Endometrial microvascular endothelial cells (primary cell): ENCODE measurements around the gene SMIM41. TPM values are rescaled to one million over a fixed set of nuclear protein-coding genes. Genes with fewer than 3 reads are reported as not detected.
"Not testable (repeated sequence)": the region's sequence is repeated elsewhere in the genome, so short reads cannot be mapped to it uniquely, and the experiment has no call there.

ENCODE experiments used
- in situ Hi-C: cut with HindIII; loops from 2 replicates; pipeline ENCODE4 v1.10.0; 2017; ENCODE audit warnings: low sequenced_read_pairs, low pct_unique_long_range_greater_than_20kb; ENCODE audit errors: inconsistent ontology term
- total RNA-seq: library from RNA; depleted of rRNA; stranded (reverse); fragments of >200 nt; gene quantifications from one replicate; pipeline ENCODE4 v1.2.3, GENCODE V29; 2015; ENCODE audit errors: inconsistent ontology term

SMIM41 gene
- total RNA-seq, 1 donor from 2014 or later: not detected

DNA sequence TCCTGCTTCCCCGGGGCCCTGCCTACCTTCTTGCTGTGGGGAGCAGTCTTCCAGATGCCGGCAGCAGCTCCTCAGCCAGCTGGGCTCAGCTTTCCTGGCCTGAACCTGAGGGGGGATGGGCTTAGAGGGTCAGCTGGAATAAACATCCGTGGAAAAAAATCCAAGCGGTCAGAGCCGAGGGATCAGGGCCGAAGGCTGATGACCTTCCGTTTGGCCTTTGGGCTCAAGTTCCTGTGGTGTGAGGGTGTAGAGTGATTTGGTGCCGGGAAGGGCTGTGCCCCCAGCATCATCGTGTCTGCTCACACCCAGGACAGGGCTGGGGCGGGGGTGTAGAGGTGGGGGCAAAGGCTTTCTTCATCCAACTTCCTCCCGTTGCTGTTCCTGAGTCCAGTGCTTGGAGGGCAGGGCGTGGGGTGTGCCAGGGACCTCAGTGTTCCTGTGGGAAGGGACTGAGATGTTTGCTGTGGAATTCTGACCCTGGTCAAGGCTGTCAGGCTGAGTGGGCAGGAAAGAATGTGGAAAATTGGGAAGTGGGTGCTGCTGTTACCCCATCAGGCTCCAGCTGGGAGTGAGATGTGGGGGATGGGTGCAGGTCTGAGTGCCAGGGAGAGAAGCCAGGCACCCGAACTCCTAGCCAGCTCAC is 2.6 kb downstream of the SMIM41 start:
- in situ Hi-C loops: no loop called here

DNA sequence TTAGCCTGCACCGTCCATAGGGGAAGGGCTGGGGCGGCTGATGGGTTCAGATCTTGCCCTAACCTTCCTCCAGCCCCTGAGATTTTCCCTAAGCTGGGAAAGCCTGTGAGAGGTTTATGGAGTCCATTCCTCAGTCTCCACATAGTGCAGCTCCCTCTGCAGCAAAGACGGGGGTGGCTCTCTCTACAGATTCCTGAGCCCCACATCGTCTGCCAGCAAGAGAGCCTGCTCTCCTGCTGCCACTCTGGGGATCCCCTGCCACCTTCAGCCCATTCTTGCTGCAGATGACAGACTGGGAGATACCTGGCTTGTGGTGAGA is 3.1 kb downstream of the SMIM41 start:
- in situ Hi-C loops: no loop called here

DNA sequence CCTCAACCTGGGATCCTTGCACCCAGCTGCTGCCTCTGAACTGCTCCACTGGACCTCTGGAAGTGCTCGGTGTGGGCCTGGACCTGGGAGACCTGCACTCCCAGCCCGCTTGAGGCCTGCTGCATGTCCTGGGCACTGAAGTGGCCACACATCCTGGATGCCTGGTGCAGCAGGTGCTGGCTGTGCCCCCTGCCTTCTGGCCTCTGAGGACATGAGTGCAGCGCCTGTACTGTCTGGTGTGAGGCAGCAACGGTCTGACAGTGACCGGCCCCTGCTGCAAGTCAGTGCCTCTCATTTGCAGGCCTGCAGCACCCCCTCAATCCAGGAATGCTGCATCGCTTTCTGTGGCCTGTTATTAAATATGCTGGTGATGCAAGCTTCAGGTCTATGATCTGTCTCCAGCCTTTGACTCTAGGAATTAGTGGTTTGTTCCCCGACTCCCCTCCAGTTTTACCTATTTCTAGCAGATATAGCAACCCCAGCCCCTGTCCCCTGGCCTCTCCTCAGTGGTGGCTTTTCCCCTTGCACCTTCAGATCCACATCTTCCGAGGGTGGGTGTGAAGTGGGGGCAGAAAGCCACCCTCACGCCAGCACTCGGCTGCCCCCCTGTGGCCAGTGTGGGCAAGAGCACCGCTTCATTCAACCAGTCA is 3.6 kb downstream of the SMIM41 start:
- in situ Hi-C loops: no loop called here

DNA sequence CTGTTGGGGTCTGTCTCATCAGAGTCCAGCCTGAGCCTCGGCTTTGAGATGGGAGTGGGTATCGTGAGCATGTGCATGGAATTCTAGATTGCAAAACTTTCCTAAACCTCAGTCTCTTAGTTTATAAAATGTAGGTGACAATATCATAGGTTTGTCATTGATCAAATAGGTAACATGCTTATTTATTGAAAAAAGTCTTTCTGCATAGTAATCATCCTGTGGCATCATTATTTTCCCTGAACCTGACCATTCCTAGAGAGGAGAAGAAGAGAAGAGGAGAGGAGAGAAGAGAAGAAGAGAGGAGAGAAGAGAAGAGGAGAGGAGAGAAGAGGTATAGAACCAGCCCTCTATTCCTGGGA is 4.1 kb downstream of the SMIM41 start:
- in situ Hi-C loops: no loop called here

DNA sequence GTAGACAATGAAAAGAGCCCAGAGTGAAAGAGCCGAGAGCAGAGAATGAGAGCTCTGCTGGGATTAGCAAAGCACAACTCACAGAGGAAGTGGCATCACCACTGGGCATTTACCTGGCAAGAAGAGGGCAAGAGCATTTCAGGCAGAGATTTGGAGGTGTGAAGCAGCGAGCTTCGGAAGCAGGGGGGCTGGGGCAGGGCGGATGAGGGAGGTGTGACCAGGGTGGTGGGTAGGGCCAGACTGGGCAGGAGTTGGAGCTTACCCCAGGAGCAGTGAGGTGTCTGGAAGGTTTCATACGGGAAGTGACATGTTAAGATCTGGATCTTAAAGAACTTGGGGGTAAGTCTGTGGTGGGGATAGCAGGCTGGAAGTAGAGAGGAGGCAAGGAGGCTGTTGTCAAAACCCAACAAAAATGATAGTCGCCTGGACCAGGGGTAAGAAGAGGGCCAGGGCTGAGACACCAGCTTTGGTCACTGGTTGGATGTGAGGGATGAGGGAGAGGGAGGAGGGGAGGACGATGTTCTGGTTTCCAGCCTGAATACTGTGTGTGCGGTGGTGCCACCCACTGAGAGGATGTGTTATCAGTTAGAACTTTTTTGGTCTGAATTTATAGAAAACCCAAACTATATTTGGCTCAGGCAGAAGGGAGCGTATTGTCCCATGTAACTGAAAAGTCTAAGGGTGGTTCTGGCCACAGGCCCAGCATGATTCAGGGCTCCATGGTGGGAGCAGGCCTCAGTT is 5.2 kb downstream of the SMIM41 start:
- in situ Hi-C loops: no loop called here

DNA sequence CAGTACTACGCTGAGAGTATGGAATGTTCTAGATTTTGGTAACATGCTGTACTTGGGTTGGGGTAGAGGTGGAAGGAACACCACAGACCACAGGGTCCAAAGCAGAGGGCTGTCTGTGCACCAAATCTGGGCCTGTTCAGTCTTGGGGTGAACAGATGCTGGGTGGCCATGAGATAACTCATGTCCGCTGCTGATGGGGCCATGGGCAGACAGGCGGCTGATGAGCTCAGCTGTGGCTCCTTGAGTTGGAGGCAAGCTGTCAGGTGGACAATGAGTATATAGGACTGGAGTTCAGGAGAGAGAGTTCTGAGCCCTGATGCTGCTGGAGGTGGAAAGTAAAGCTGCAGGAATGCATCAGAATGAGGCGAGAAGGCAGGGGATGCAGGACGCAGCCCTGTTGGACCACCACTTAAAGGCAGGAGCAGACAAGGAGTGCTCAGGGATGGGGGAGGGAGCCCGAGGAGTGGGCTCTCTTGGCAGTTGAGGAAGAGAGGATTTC is 6.2 kb downstream of the SMIM41 start:
- in situ Hi-C loops: no loop called here

DNA sequence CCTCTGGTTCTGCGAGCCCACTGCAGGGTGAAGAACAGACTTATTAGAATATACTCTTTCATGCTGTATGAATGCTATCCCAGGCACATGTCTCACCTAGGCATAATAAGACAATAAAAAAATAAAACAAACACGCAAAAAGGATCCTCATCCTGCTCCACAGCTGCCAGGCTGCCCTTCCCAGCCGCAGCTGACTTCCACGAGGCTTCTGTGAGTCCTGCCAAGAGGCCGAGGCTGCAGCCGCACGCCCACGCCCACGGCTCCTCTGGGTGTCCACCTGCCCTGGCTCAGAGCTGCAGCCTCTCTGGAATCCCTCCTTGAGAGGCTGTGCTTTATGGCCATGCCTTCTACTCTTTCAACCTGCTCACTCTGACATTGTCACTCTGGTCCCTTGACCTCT is 6.9 kb downstream of the SMIM41 start:
- in situ Hi-C loops: no loop called here

DNA sequence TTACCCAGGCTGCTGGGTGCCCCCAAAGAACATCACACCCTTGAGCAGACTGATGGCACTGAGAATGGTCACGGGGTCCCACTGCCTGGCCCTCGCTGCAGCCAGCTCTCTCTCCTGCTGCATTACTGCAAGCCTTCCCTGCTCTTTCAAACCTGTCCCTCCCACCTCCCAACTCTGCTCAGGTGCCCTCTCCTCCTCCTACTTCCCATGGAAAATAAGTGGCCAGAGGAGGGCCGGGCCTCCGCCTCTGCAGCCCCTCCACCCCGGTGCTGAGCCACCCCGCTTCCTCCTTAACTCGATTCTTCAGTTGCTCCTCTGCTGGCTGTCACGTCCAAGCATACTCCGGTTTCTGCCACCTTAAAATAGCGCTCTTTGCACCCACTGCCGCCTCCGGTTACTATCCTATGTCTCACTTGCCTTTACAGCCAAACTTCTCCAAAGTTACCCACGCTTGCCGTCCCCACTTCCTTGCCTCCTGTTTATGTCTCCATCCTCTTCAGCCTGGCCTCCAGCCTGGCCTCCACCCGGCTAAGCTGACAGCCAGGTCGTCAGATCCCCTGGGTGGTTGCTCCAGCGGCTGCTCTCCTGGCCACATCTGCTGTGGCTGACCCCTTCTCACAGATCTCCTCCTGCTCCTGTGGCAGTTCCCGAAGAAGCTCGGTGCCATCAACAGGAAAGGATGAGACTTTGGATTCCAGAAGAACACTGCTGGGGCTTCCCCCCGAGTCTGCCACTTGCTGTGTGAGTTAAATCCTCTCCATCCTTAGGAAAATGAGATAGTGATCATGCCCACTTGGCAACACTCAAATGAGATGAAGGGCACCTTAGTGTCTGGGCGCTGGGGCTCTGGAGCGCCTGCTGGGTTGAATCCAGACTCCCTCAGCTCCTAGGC is 7.7 kb downstream of the SMIM41 start:
- in situ Hi-C loops: no loop called here

DNA sequence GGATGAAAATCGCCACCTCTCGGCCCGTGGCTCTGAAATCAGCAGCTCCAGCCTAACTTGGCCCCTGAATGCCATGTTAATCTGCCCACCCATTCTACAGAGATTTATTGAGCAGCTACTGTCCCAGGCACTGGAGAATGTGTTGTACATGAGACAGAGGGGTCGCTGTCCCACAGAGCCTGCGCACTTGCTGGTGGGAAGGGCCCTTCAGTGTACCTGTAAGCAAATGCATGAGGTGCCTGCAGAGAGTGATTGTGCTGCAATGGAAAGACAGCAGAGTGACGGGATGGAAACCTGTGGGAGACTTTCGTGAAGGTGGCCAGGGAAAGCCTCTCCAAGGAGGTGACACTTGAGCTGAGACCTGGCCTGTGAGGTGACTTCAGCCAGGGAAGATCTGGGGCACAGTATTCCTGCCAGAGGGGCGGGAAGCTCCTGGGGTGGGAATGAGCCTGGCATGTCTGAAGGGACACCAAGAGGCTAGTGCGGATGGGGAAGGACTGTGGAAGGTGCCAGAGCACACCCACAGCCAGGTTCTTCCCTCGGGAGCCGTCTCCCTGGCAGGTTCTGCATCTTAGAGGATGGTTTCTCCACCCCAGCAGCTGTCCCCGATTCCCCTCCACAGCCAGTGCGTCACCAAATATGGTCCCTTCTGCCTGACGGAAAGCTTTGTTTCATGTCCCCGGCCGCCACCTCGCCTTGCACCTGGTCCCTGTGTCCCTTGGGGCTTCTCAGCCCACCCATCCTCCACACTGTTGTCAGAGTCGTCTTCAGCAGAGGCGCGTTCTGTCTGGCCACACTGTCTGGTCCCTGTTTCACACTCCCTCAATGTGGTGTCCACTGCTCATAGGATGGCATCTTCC is 8.7 kb downstream of the SMIM41 start:
- in situ Hi-C loops: no loop called here

DNA sequence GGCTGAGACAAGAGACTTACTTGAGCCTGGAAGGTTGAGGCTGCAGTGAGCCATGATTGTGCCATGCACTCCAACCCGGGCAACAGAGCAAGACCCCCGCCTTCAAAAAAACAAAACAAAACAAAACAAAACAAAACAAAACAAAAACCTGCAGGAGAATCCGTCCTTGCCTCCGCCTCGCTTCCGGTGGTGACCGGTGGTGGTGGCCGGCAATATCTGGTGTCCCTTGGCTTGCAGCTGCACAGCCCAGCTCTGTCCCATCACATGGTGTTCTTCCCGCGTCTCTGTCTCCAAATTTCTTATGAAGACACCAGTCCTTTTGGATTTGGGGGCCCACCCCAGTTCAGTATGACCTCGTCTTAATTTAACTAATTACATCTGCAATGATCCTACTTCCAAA is 10.0 kb downstream of the SMIM41 start:
- in situ Hi-C loops: no loop called here

DNA sequence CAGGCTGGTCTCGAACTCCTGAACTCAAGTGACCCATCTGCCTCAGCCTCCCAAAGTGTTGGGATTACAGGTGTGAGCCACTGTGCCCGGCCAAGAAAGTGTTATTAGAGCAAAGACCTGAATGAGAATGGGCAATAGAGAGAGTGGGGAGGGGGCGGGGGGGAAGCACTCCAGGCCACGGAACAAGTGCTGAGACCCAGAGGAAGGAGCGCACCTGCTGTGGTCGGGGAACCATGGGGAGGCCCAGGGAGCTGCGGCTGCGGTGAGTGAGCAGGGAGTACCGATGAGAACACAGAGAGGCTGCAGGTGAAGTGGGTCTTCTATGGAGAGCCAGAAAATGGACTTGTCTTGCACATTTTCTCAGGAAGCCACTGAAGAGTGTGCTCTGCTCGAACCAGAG is 10.8 kb downstream of the SMIM41 start:
- in situ Hi-C loops: no loop called here

DNA sequence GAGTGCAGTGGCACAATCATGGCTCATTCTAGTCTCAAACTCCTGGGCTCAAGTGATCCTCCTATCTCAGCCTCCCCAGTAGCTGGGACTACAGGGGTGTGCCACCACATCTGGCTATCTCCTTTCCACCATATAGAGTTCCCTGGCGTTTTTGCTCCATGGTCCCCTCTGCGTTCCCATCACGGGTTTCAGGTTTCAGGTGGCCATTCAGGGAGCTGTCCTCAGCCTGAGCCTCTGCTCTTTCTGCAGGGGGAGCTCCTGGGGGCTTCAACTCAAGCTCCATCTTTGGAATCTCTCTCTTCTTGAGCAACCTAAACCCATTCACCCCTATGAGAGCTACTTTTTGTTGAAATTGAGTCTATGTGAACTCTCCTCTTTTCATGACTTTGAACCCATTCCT is 11.6 kb downstream of the SMIM41 start:
- in situ Hi-C loops: no loop called here

DNA sequence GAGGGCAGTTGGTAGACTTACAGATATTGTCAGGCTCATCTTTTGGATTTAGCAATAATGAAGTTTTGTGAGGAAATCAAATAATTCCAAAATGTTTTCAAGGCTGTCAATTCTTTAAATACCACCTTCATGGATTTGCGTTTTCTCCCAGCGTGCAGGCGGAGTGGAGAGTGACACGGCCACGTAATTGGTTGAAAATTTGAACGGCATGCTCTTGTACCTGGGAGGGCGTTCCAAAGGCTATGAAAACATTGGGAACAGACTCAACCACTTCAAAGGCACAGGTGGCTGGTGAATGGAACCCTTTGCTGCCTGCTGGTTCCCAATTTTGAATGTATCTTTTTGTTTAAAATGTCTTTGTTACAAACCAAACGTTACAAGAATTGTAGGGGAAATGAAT is 12.4 kb downstream of the SMIM41 start:
- in situ Hi-C loops: no loop called here

DNA sequence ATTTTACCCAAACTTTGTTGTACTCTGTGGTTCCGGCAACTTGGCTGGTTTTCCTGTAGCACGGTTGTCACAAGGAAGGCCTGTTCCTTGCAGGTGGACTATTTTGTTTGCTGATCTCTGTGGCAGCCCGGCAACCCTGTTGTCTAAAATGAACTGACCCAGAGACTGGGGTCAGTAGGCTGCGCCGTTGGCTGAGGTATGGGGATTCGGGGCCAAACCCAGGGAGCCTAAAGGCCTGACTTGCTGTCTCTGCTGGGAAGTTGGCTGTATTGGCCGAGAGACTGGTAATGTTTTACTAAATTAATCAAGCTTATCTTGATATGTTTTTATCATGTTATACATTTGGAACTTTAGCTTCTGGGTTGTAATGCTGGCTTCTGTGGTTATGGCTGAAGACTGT is 13.8 kb downstream of the SMIM41 start:
- in situ Hi-C loops: no loop called here

DNA sequence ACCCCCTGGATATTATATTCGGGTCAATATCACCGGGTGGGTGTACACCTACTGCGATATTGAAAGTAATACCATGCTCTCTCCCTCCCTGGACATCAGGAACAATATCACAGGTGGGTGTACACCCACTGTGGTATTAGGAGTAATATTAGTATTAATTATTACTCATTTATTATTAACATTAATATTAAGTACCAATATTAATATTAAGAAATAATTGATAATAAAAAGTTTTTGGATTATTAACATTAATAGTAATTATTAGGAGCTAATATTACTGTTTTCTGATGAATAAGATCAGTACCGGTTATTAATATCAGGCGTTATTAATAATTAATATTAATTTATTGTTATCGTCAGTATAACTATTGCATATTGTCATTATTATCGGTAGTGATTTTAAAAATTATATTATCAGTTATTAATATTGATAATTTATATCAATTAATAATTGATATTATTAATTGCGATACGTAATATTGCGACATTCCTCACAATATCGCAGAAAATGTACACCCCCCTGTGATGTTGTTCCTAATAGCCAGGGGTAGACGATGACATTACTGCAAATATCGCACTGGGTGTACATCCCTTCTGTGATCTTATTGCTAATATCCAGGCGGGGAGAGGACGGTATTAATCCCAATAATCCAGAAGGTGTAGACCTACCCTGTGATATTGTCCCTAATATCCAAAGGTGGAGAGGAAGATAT is 17.0 kb downstream of the SMIM41 start:
- in situ Hi-C loops: no loop called here

DNA sequence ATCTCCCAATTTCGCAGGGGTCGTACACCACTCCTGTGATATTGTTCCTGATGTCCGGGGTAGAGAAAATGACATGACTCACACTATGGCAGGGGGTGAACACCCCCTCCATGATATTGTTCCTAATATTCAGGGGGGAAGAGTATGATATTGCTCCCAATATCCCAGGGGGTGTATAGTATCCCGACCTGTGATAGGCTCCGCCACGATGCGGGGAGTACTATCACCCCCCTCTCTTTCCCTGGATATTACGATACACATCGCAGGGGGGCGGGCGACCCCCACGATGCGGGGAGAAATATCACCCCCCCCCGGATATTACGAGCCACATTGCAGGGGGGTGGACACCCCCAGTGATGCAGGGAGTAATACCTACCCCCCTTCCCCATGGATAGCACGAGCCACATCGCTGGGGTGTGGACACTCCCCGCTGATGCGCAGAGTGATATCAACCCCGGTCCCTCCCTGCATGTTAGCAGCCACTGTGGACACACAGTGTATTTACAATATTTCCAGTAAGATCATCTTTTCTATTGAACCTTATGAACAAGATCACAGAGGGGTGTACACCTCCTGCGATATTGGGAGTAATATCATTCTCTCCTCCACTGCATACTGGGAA is 17.7 kb downstream of the SMIM41 start:
- in situ Hi-C loops: no loop called here

DNA sequence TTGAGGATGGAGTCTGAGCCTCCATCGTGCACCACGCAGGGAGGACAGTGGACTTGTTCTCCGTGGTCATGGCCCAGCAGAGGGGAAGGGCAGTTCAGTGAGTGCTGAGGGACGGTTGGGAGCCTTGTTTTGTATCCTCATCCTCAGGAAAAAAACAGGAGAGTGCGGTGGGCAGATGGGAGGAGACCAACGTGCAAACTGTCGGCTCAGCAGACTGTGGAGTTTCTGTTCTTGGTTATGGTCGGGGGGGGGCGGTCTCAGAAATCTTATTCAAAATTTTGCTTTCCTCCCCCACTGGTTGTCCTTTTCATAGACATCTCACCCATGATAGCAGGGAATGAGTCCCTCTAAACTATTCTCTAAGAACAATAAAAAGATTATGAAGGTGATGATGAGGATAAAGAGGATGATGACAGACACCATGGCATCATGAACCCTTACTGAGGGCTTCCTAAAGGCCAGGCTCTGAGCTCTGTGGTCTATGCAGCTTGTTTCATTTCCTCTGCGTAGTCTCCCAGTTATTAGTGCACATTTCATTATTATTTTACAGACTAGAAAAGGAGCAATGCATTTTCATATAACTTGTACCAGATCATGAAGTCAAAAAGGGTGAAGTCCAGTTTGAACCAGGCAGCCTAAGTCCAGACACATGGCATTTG is 25.1 kb downstream of the SMIM41 start:
- in situ Hi-C loops: not testable (repeated sequence)
